ENCODE data around the gene RERG. TPM values are rescaled to one million over a fixed set of nuclear protein-coding genes. Genes with fewer than 3 reads are reported as not detected.

RERG gene
- total RNA-seq, 6 experiments from 2014 or later, result 0.68 to 2.1 (median 1.0) TPM

- intact Hi-C loops (cut with DNase I), result no loop called here
- Histone ChIP-seq H3K27me3 (no peaks in the 10 kb centered on the region), H3K9me3 (no peaks in the 10 kb centered on the region), H3K4me1 (no peaks in the 10 kb centered on the region), H3K27ac (no peak overlapping the region), H3K36me3 (no peaks in the 10 kb centered on the region), H3K4me3 (no peak overlapping the region)
- WGBS (ENCODE audit: insufficient coverage, low coverage, low lambda C conversion rate, missing lambda C conversion rate), result 86% methylated on average over 1 of the region's 1 CpG
- ATAC-seq, result no peak
- peak in 1 of 3 donors; percentile 80 for DNase-seq
- TF ChIP-seq POLR2A (IDR thresholded peaks at IDR 0.05), result no peak
- TF ChIP-seq CTCF (IDR thresholded peaks at IDR 0.05), result no peak
These were observed 65.9 kb downstream of the RERG start for GRCh38 chr12:15155271-15155670.

- TF ChIP-seq CTCF (IDR thresholded peaks at IDR 0.05), result no peak
- no peak for TF ChIP-seq POLR2A (IDR thresholded peaks at IDR 0.05)
- H3K4me1 ChIP-seq, result no peaks in the 10 kb centered on the region
- no peaks in the 10 kb centered on the region for H3K9me3 ChIP-seq
- no peak overlapping the region for H3K4me3 ChIP-seq
- no peak for DNase-seq
- no peaks in the 10 kb centered on the region for H3K27me3 ChIP-seq
- intact Hi-C loops (cut with DNase I), result no loop called here
- no peaks in the 10 kb centered on the region for H3K36me3 ChIP-seq
- H3K27ac ChIP-seq, result no peak overlapping the region
- no peak for ATAC-seq
- 33% methylated on average over 3 of the region's 3 CpGs for WGBS (ENCODE audit: insufficient coverage, low coverage, low lambda C conversion rate, missing lambda C conversion rate)
These were observed 67.1 kb downstream of the RERG start for GRCh38 chr12:15154103-15154502.

GRCh38 chr12:15152868-15153267 is 68.3 kb downstream of the RERG start:
- no peak overlapping the region for H3K27ac ChIP-seq
- ATAC-seq, result peak in 1 of 4 donors; percentile 22

GRCh38 chr12:15152456-15152855 is 68.8 kb downstream of the RERG start:
- intact Hi-C loops (cut with DNase I), result no loop called here
- Histone ChIP-seq H3K27me3 (no peaks in the 10 kb centered on the region), H3K4me1 (no peaks in the 10 kb centered on the region), H3K4me3 (no peak overlapping the region), H3K9me3 (no peaks in the 10 kb centered on the region), H3K27ac (no peak overlapping the region), H3K36me3 (no peaks in the 10 kb centered on the region)
- TF ChIP-seq CTCF (IDR thresholded peaks at IDR 0.05), result peak in 1 of 4 donors; percentile 22
- TF ChIP-seq POLR2A (IDR thresholded peaks at IDR 0.05), result no peak
- whole genome bisulfite sequencing (ENCODE audit: insufficient coverage, low coverage, low lambda C conversion rate, missing lambda C conversion rate), result 38% methylated on average over 1 of the region's 1 CpG
- DNase-seq (no peak), ATAC-seq (no peak)

More at GRCh38 chr12:15152868-15153267, 68.3 kb downstream of the RERG start:
- 55% methylated on average over 2 of the region's 2 CpGs for WGBS (ENCODE audit: insufficient coverage, low coverage, low lambda C conversion rate, missing lambda C conversion rate)
- H3K4me3 ChIP-seq, result no peak overlapping the region
- H3K9me3 ChIP-seq, result no peaks in the 10 kb centered on the region
- intact Hi-C loops (cut with DNase I), result no loop called here
- TF ChIP-seq CTCF (IDR thresholded peaks at IDR 0.05) (no peak), POLR2A (IDR thresholded peaks at IDR 0.05) (no peak)
- no peaks in the 10 kb centered on the region for H3K4me1 ChIP-seq
- H3K27me3 ChIP-seq, result no peaks in the 10 kb centered on the region
- no peaks in the 10 kb centered on the region for H3K36me3 ChIP-seq
- DNase-seq, result no peak

All from right lobe of liver (tissue), 6 donors.